NCI-H2227 treated with DMSO at 0.1 percent for 48 hours (cell line): ENCODE results near the gene CABP1.
"Not testable (repeated sequence)": the region's sequence is repeated elsewhere in the genome, so short reads cannot be mapped to it uniquely, and the experiment has no call there.

ENCODE experiments used
- DNase-seq: peaks from one replicate; lab custom pipeline; 2025; lab: John Stamatoyannopoulos, UW

CABP1 gene

DNA sequence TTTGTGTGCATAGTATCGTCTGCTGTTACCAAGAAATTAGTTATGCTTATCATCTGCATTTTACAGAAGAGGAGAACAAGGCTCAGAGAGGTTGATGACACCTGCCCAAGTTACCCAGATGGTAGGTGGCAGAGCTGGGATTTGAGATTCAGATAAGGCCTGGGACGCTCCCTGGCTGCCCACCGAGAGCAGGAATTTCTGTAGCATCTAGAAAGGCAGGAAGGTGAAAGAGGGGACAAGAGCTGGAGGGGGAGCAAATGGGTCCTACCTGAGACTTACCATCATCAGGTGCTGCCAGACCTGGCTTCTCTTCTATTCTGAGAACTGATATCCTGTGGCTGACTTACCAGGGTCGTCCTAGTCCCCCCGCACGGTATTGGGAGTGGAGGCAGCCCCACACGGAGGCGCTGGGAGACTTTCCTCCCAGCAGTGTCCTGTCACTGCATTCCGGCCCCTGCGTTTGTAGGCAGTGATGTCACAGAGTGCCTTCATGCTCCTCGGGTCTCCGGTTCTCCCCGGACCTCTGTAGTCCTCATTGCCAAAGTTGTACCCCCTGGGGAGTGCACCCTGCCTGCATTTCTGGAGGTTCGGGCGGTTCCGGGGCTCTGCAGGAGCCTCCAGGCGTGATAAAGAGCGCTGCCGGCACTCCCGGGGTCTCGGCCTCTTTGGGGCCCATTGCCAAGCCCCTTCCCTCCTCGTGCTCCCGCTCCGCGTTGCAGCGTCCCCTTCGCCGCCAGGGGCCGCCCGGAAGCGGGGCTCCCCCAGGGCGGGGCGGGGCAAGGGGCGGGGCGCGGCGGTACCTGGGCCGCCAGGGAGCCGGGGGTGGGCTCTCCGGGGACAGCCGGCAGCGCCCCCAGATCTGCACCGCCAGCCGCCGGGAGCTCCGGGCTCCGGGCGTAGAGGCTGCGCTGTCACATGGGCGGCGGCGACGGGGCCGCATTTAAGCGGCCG lies at the start of gene CABP1:
Gene CABP1, plus strand, starts transcription at position 856 of the 951 bp plus-strand sequence. Its CDS starts 60 bp downstream, at position 916.
- DNase-seq = peak; percentile 8

DNA sequence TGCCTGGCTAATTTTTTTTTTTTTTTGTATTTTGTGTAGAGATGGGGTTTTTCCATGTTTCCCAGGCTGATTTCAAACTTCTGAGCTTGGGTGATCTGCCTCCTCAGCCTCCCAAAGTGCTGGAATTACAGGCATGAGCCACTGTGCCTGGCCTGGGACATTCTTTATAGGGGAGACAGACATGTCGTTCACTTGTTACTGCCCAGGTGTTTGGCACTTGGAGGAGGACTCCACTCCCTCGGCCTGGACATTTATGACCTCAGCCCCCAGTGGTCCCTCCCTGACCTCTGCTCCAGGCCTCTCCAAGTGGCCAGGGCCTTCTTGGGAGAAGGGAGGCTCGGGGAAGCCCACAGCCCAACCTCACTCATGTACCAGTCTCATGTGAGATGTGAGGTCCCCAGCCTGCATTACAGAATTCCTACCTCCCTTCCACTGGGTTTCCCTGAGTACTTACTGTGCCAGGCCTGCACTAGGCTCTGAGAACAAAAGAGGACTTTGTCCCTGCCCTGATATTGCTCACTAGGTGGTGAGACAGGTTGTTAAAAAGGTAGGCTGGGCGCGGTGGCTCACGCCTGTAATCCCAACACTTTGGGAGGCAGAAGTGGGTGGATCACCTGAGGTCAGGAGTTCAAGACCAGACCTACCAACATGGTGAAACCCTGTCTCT lies 49.6 kb upstream of the CABP1 start:
- DNase-seq = no peak

- no peak for DNase-seq
Measured at GRCh38 chr12:120592121-120593049, 48.0 kb upstream of the CABP1 start.

DNA sequence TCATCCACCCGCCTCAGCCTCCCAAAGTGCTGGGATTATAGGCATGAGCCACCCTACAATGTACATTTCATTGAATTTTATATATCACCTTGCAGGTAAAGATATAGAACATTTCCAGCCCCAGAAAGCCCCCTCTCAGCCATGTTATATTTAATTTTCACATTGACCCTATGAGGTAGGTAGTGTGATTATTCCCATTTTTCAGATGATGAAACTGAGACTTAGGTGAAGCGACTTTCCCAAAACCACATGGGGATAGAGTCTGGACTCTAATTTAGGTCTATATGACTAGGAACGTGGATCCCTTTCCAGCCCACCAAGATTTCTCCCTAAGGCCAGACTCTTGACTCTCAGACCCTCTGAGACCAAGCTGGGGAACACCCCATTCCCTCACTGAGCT lies 43.5 kb upstream of the CABP1 start:
- no peak for DNase-seq

DNA sequence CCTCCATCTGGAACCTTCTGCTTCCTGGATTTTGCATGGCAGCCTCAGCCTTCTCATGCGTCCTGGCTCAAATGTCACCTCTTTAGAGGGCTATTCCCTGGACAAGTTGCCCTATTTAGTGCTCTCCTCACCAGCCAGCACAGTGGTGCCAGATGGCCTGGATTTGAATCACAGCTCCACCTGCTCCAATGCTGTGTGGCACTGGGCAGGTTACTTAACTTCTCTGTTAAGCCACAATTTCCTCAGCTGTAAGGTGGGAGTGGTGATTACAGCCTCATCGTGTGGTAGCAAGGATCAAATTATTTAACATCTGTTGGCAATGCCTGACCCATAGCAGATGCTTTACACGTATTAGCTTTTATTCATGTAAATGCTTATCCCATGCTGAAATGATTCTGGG lies 42.6 kb upstream of the CABP1 start:
- no peak for DNase-seq

- no peak for DNase-seq
Measured at GRCh38 chr12:120598674-120599463, 41.6 kb upstream of the CABP1 start.

DNA sequence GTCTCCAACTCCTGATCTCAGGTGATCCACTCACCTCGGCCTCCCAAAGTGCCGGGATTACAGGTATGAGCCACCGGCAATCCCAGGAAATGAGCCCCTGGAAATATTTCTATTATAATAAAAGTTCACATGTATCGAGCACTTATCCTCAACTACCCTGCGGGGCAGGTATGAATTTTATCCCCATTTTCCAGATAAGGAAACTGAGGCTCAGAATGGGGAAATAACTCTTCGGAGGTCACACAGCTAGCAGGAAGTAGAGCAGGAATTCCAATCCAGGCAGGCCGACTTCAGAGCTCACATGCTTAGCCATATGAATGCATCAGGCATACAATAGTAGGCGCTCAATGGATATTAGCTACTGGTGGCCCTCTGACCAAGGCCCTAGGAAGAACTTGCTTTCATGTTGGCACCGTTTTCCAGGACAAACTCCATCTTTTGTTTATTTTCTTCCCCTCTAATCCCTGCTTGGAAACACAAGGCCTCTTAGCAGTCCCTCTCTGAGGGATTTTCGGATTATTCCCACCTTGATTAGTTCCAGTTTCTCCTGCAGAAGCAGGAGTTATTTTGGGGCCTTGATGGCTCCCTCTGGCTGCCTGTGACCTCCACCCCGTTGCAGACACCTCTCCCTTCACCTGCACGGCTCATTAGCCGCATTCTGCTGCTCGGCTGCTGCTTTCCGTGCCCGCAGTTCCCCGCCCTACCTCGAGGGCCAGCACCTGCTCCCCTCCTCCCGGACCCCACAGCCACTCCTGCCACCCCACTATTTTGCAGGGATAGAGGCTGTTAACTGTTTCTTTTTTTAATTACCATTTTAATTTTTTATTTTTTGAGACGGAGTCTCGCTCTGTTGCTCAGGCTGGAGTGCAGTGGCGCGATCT lies 40.5 kb upstream of the CABP1 start:
- no peak for DNase-seq

- not testable (repeated sequence) for DNase-seq
Measured at GRCh38 chr12:120602416-120602815, 38.0 kb upstream of the CABP1 start.

- no peak for DNase-seq
Measured at GRCh38 chr12:120610560-120610959, 29.9 kb upstream of the CABP1 start.

DNA sequence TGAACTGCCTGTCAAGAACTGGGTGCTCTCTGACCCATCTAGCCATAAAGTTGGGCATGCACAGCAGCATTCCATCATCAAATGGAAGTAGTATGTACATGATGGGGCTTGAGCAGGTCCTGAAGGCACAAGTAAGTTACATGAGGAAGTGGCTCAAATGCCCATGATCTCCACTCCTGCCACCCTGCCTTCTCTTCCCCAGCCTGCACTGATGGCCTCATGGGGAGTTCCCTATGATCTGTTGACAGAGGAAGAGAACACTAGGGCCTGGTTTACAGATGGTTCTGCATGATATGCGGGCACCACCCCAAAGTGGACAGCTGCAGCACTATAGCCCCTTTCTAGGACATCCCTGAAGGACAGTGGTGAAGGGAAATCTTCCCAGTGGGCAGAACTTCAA lies 28.9 kb upstream of the CABP1 start:
- not testable (repeated sequence) for DNase-seq

DNA sequence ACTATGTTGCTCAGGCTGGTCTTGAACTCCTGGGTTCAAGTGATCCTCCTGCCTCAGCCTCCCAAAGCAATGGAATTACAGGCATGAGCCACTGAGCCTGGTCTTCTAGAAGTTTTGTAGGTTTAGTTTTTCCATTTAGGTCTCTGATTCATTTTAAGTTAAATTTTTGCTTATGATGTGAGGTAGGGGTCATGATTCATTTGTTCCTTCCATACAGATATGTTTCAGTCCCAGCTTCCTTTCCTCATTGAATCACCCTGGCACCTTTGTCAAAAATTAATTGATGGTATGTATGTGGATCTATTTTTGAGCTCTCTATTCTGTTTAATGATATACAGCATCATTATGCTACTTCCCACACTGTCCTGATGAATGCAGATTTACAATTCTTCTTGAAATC lies 25.6 kb upstream of the CABP1 start:
- no peak for DNase-seq

DNA sequence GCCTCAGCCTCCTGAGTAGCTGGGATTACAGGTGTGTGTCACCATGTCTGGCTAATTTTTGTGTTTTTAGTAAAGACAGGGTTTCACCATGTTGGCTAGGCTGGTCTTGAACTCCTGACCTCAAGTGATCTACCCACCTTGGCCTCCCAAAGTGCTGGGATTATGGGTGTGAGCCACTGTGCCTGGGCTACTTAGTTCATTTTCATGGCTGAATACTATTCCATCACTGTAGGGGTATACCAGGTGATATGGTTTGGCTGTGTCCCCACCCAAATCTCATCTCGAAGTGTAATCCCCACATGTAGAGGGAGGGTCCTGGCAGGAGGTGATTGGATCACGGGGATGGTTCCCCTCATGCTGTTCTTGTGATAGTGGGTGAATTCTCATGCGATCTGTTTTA lies 23.2 kb upstream of the CABP1 start:
- DNase-seq = not testable (repeated sequence)

- DNase-seq = not testable (repeated sequence)
Measured at GRCh38 chr12:120617767-120618166, 22.7 kb upstream of the CABP1 start.

- no peak for DNase-seq
Measured at GRCh38 chr12:120618954-120619615, 21.3 kb upstream of the CABP1 start.

- no peak for DNase-seq
Measured at GRCh38 chr12:120620624-120621023, 19.8 kb upstream of the CABP1 start.

DNA sequence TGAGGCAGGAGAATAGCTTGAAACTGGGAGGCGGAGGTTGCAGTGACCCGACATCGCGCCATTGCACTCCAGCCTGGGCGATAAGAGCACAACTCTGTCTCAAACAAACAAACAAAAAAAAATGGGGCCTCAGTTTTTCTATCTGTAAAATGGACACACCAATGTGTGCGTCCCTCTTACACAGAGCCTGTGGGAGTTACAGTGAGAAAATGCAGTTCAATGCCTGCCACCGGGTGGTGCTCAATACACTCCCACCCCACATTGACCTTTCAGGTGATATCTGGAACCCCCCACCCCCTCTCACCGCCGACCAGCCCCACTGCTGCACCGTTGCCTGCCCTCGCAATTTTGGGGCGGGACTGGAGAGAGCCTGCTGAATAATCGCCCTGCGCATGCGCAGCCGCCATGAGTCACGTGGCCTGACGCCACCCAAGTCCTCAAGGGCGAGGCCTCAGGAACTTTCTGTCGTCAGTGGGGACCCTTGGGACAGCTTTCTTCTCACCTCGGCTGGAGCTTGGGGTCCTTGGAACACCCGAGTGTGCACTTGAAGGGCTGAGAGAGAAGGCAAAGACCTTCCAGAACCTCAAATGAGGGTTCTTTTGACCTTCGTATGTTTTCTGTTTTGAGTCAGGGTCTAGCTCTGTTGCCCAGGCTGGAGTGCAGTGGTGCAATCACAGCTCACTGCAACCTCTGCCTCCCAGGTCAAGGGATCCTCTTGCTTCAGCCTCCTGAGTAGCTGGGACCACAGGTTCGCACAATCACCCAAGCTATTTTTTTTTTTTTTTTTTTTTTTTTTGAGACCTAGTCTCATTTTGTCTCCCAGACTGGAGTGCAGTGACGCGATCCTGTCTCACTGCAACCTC lies 14.6 kb upstream of the CABP1 start:
- DNase-seq = no peak

DNA sequence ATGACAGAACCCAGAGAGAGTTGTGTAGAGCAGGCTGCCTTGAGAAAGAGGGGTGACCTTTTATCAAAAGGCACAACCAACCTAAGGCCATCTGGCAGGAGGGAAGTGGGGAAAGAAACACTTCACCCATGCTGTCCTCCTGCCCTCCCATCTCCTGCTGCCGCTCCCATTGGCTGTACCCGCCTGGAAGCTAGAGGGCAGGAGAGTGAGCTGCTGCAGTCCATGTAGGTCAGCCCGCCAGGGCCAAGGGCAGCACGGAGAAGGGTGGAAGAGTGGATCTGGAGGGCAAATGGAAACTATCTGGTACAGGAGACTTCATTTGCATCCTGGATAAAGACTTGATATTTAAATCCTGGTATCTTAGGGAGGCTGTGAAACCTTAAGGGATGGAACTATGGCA lies 11.5 kb upstream of the CABP1 start:
- no peak for DNase-seq

- DNase-seq = no peak
Measured at GRCh38 chr12:120630104-120630892, 10.1 kb upstream of the CABP1 start.
